Activated CD8-positive, alpha-beta memory T cell treated with anti-CD3 and anti-CD28 coated beads, Interleukin-2, amount 50 U/mL, for 24 hours (primary cell): ENCODE results near the gene AKAP10.
"Not testable (repeated sequence)": the region's sequence is repeated elsewhere in the genome, so short reads cannot be mapped to it uniquely, and the experiment has no call there.

Experiments used
- DNase-seq: peaks from one replicate; pipeline ENCODE4 v3.0.0-alpha.2; 2020; ENCODE audit errors: extremely low read depth

The AKAP10 gene

GRCh38 chr17:19979917-19980770 is 2.5 kb upstream of the AKAP10 start:
- DNase-seq = no peak

GRCh38 chr17:19978805-19979211 is 1.2 kb upstream of the AKAP10 start:
- DNase-seq = no peak

GRCh38 chr17:19978209-19978802 is 678 bp upstream of the AKAP10 start:
- DNase-seq = no peak

GRCh38 chr17:19975601-19976000 is 2.0 kb downstream of the AKAP10 start:
- DNase-seq = no peak

- no peak for DNase-seq
Observed at GRCh38 chr17:19973156-19973555, 4.5 kb downstream of the AKAP10 start.

- DNase-seq = not testable (repeated sequence)
Observed at GRCh38 chr17:19962954-19963353, 14.7 kb downstream of the AKAP10 start.

GRCh38 chr17:19958023-19958422 is 19.6 kb downstream of the AKAP10 start:
- DNase-seq = no peak

- DNase-seq = no peak
Observed at GRCh38 chr17:19955099-19955498, 22.5 kb downstream of the AKAP10 start.

GRCh38 chr17:19951411-19951810 is 26.2 kb downstream of the AKAP10 start:
- DNase-seq = not testable (repeated sequence)

- not testable (repeated sequence) for DNase-seq
Observed at GRCh38 chr17:19950624-19951195, 26.9 kb downstream of the AKAP10 start.

GRCh38 chr17:19948116-19948943 is 29.3 kb downstream of the AKAP10 start:
- DNase-seq = no peak

- DNase-seq = no peak
Observed at GRCh38 chr17:19946921-19947320, 30.7 kb downstream of the AKAP10 start.

- no peak for DNase-seq
Observed at GRCh38 chr17:19945009-19945626, 32.5 kb downstream of the AKAP10 start.

- no peak for DNase-seq
Observed at GRCh38 chr17:19943599-19943998, 34.0 kb downstream of the AKAP10 start.

GRCh38 chr17:19943026-19943425 is 34.6 kb downstream of the AKAP10 start:
- DNase-seq = no peak

GRCh38 chr17:19940722-19941464 is 36.7 kb downstream of the AKAP10 start:
- no peak for DNase-seq

GRCh38 chr17:19939993-19940721 is 37.5 kb downstream of the AKAP10 start:
- no peak for DNase-seq

- no peak for DNase-seq
Observed at GRCh38 chr17:19938736-19939135, 38.9 kb downstream of the AKAP10 start.

GRCh38 chr17:19937522-19937921 is 40.1 kb downstream of the AKAP10 start:
- no peak for DNase-seq

- no peak for DNase-seq
Observed at GRCh38 chr17:19935169-19935568, 42.5 kb downstream of the AKAP10 start.
